IMR-90 (cell line): ENCODE data around the gene NPEPPS.
"Not testable (repeated sequence)": the region's sequence is repeated elsewhere in the genome, so short reads cannot be mapped to it uniquely, and the experiment has no call there.

ENCODE experiments used
- BHLHE40 ChIP-seq: fragments of 150-350 bp; IDR thresholded peaks from 2 replicates; pipeline ENCODE4 v1.6.1; 2016; ENCODE audit warnings: mild to moderate bottlenecking, low read depth, low read length
- FOS ChIP-seq: fragments of 150-350 bp; IDR thresholded peaks from 2 replicates; pipeline ENCODE4 v1.6.1; 2016; ENCODE audit warnings: low read depth, low read length
- MAFK ChIP-seq: IDR thresholded peaks from 2 replicates; pipeline ENCODE4 v1.6.1; 2012; ENCODE audit warnings: low read depth, low read length, improper control_type of control experiment
- MAZ ChIP-seq: IDR thresholded peaks from 2 replicates; pipeline ENCODE4 v1.6.1; 2012; ENCODE audit warnings: low read depth, mild to moderate bottlenecking, low read length, improper control_type of control experiment, moderate library complexity, borderline replicate concordance
- MXI1 ChIP-seq: IDR thresholded peaks from 2 replicates; pipeline ENCODE4 v1.6.1; 2012; ENCODE audit warnings: low read depth, mild to moderate bottlenecking, low read length, moderate library complexity, borderline replicate concordance
- NFE2L2 ChIP-seq: fragments of 150-350 bp; IDR thresholded peaks from 2 replicates; pipeline ENCODE4 v1.6.1; 2016; ENCODE audit warnings: low read depth, mild to moderate bottlenecking, low read length
- POLR2A ChIP-seq: IDR thresholded peaks from 2 replicates; pipeline ENCODE4 v1.6.1; 2012; ENCODE audit warnings: mild to moderate bottlenecking, low read depth, low read length
- RAD21 ChIP-seq: IDR thresholded peaks from 2 replicates; pipeline ENCODE4 v1.6.1; 2012; ENCODE audit warnings: low read length, improper control_type of control experiment
- RCOR1 ChIP-seq: IDR thresholded peaks from 2 replicates; pipeline ENCODE4 v1.6.1; 2012; ENCODE audit warnings: mild to moderate bottlenecking, low read length, improper control_type of control experiment; ENCODE audit not compliant: insufficient replicate concordance
- RFX5 ChIP-seq: IDR thresholded peaks from 2 replicates; pipeline ENCODE4 v1.8.0; 2012; ENCODE audit warnings: low read depth, mild to moderate bottlenecking, low read length, moderate library complexity
- SMC3 ChIP-seq: fragments of 150-350 bp; IDR thresholded peaks from 2 replicates; pipeline ENCODE4 v1.6.1; 2016; ENCODE audit warnings: low read depth, mild to moderate bottlenecking, antibody characterized with exemption, low read length, moderate library complexity
- TF ChIP-seq, protein P1 (sequence below): conservative IDR thresholded peaks from 2 replicates; pipeline ENCODE4 v1.5.1; 2012; ENCODE audit warnings: mild to moderate bottlenecking, low read depth, low read length, improper control_type of control experiment
- TF ChIP-seq, protein P2 (sequence below): fragments of 150-350 bp; IDR thresholded peaks from 2 replicates; pipeline ENCODE4 v1.6.1; 2017; ENCODE audit warnings: mild to moderate bottlenecking, antibody characterized with exemption, low read length, low read depth
- TF ChIP-seq, protein P3 (sequence below): fragments of 150-350 bp; IDR thresholded peaks from 2 replicates; pipeline ENCODE4 v1.6.1; 2016; ENCODE audit warnings: low read depth, mild to moderate bottlenecking, low read length, moderate library complexity, borderline replicate concordance

DNA sequence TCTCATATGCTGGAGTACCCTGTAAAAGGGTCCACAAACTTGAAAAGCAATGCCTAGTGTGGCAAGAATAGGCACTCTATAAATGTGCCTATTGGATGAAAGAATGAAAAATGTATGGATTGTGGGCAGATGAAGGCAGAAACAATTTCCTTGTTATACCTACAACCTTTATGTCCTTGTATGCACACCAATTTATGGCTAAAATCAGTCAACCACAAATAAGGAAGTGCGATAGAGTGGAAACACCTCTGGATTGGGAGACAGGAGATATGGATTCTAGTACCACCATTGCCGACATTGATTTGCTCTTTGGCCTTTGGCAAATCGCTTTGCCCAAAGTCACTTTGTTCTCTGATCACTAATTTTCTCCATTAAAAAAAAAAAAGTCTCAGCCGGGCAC lies 31.4 kb upstream of the NPEPPS start:
- TF ChIP-seq, protein P1, sequence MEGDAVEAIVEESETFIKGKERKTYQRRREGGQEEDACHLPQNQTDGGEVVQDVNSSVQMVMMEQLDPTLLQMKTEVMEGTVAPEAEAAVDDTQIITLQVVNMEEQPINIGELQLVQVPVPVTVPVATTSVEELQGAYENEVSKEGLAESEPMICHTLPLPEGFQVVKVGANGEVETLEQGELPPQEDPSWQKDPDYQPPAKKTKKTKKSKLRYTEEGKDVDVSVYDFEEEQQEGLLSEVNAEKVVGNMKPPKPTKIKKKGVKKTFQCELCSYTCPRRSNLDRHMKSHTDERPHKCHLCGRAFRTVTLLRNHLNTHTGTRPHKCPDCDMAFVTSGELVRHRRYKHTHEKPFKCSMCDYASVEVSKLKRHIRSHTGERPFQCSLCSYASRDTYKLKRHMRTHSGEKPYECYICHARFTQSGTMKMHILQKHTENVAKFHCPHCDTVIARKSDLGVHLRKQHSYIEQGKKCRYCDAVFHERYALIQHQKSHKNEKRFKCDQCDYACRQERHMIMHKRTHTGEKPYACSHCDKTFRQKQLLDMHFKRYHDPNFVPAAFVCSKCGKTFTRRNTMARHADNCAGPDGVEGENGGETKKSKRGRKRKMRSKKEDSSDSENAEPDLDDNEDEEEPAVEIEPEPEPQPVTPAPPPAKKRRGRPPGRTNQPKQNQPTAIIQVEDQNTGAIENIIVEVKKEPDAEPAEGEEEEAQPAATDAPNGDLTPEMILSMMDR: not testable (repeated sequence)
- not testable (repeated sequence) for TF ChIP-seq POLR2A, RFX5, RCOR1, BHLHE40, MAZ, MAFK, RAD21, MXI1, FOS, SMC3, NFE2L2
- TF ChIP-seq, protein P2, sequence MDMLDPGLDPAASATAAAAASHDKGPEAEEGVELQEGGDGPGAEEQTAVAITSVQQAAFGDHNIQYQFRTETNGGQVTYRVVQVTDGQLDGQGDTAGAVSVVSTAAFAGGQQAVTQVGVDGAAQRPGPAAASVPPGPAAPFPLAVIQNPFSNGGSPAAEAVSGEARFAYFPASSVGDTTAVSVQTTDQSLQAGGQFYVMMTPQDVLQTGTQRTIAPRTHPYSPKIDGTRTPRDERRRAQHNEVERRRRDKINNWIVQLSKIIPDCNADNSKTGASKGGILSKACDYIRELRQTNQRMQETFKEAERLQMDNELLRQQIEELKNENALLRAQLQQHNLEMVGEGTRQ: not testable (repeated sequence)
- TF ChIP-seq, protein P3, sequence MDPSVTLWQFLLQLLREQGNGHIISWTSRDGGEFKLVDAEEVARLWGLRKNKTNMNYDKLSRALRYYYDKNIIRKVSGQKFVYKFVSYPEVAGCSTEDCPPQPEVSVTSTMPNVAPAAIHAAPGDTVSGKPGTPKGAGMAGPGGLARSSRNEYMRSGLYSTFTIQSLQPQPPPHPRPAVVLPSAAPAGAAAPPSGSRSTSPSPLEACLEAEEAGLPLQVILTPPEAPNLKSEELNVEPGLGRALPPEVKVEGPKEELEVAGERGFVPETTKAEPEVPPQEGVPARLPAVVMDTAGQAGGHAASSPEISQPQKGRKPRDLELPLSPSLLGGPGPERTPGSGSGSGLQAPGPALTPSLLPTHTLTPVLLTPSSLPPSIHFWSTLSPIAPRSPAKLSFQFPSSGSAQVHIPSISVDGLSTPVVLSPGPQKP: not testable (repeated sequence)
